Measurements from ENCODE around the gene MPZ. TPM values are rescaled to one million over a fixed set of nuclear protein-coding genes. Genes with fewer than 3 reads are reported as not detected.
"Not testable (repeated sequence)": the region's sequence is repeated elsewhere in the genome, so short reads cannot be mapped to it uniquely, and the experiment has no call there.

MPZ gene
- total RNA-seq, result 0.95 and 0.99 TPM in 2 replicates

- no peak for DNase-seq (ENCODE audit: low read depth, low spot score)
Observed at GRCh38 chr1:161309868-161310267, at the start of gene MPZ. Gene MPZ (minus strand): TSS chr1:161309968. CDS start chr1:161309905, 63 bp downstream.

- no peak for DNase-seq (ENCODE audit: low read depth, low spot score)
Observed at GRCh38 chr1:161359291-161359690, 49.5 kb upstream of the MPZ start.

- DNase-seq (ENCODE audit: low read depth, low spot score), result no peak
Observed at GRCh38 chr1:161357073-161357472, 47.3 kb upstream of the MPZ start.

GRCh38 chr1:161351482-161351881 is 41.7 kb upstream of the MPZ start:
- no peak for DNase-seq (ENCODE audit: low read depth, low spot score)

- no peak for DNase-seq (ENCODE audit: low read depth, low spot score)
Observed at GRCh38 chr1:161350671-161351070, 40.9 kb upstream of the MPZ start.

GRCh38 chr1:161342821-161343220 is 33.1 kb upstream of the MPZ start:
- no peak for DNase-seq (ENCODE audit: low read depth, low spot score)

GRCh38 chr1:161342177-161342576 is 32.4 kb upstream of the MPZ start:
- DNase-seq (ENCODE audit: low read depth, low spot score), result no peak

- DNase-seq (ENCODE audit: low read depth, low spot score), result no peak
Observed at GRCh38 chr1:161335796-161336195, 26.0 kb upstream of the MPZ start.

GRCh38 chr1:161333166-161333565 is 23.4 kb upstream of the MPZ start:
- DNase-seq (ENCODE audit: low read depth, low spot score), result no peak

- no peak for DNase-seq (ENCODE audit: low read depth, low spot score)
Observed at GRCh38 chr1:161330346-161330745, 20.6 kb upstream of the MPZ start.

GRCh38 chr1:161324020-161324419 is 14.3 kb upstream of the MPZ start:
- no peak for DNase-seq (ENCODE audit: low read depth, low spot score)

- DNase-seq (ENCODE audit: low read depth, low spot score), result not testable (repeated sequence)
Observed at GRCh38 chr1:161315841-161316674, 6.3 kb upstream of the MPZ start.

GRCh38 chr1:161314201-161314981 is 4.6 kb upstream of the MPZ start, which contains the start of gene SDHC:
Gene SDHC (plus strand): TSS chr1:161314381. CDS start chr1:161314406, 25 bp downstream.
- DNase-seq (ENCODE audit: low read depth, low spot score), result peak; percentile 72

- no peak for DNase-seq (ENCODE audit: low read depth, low spot score)
Observed at GRCh38 chr1:161313554-161314200, 3.9 kb upstream of the MPZ start.

GRCh38 chr1:161311595-161312181 is 1.9 kb upstream of the MPZ start:
- DNase-seq (ENCODE audit: low read depth, low spot score), result no peak

GRCh38 chr1:161307892-161308638 is 1.7 kb downstream of the MPZ start:
- no peak for DNase-seq (ENCODE audit: low read depth, low spot score)

- DNase-seq (ENCODE audit: low read depth, low spot score), result no peak
Observed at GRCh38 chr1:161307230-161307768, 2.5 kb downstream of the MPZ start.

- DNase-seq (ENCODE audit: low read depth, low spot score), result no peak
Observed at GRCh38 chr1:161305867-161306519, 3.8 kb downstream of the MPZ start.

GRCh38 chr1:161304927-161305866 is 4.6 kb downstream of the MPZ start:
- DNase-seq (ENCODE audit: low read depth, low spot score), result no peak
